ENCODE measurements around the gene NOXO1.

Gene NOXO1

DNA sequence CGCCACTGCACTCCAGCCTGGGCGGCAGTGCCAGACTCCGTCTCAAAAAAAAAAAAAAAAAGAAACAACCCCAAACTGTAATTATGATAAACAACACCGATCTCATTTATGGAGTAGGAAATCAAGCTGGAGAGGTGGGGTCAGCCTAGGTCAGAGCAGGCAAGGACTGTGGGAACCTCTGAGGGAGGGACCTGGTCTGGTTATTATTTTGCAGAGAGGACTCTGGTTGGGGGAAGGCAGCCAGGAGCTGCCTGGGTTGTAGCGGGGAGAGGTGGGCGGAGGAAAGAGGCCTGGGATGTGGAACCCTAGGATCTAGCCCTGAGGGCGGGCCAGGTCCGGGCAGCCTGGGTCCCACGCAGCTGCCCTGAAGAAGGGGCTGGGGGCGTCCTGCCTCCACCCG is 52.2 kb downstream of the NOXO1 start:
- TF ChIP-seq, protein P1, sequence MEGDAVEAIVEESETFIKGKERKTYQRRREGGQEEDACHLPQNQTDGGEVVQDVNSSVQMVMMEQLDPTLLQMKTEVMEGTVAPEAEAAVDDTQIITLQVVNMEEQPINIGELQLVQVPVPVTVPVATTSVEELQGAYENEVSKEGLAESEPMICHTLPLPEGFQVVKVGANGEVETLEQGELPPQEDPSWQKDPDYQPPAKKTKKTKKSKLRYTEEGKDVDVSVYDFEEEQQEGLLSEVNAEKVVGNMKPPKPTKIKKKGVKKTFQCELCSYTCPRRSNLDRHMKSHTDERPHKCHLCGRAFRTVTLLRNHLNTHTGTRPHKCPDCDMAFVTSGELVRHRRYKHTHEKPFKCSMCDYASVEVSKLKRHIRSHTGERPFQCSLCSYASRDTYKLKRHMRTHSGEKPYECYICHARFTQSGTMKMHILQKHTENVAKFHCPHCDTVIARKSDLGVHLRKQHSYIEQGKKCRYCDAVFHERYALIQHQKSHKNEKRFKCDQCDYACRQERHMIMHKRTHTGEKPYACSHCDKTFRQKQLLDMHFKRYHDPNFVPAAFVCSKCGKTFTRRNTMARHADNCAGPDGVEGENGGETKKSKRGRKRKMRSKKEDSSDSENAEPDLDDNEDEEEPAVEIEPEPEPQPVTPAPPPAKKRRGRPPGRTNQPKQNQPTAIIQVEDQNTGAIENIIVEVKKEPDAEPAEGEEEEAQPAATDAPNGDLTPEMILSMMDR (IDR thresholded peaks at IDR 0.05; ENCODE audit: low read depth, low read length) = no peak
- peak; percentile 4 for DNase-seq (ENCODE audit: extremely low read depth, low read depth)
